Breast epithelium (tissue), 4 donors: ENCODE results near the gene OR52B4. TPM values are rescaled to one million over a fixed set of nuclear protein-coding genes. Genes with fewer than 3 reads are reported as not detected.
"Not testable (repeated sequence)": the region's sequence is repeated elsewhere in the genome, so short reads cannot be mapped to it uniquely, and the experiment has no call there.

ENCODE experiments used
- DNase-seq, 2 donors: peaks; one replicate each; pipeline ENCODE4 v3.0.0-alpha.2; 2019; ENCODE audit warnings: low spot score in 2 of 2
- H3K27ac ChIP-seq, 2 donors: fragments of 200-600 bp; sonication (generic) in 1 of 2; one replicate each; pipeline ENCODE4 v1.5.1; 2016 to 2019; ENCODE audit warnings: mild to moderate bottlenecking in 1 of 2
- H3K27me3 ChIP-seq, 2 donors: fragments of 200-600 bp; sonication (generic) in 1 of 2; one replicate each; pipeline versions ENCODE4 v1.5.1 to v1.6.0; 2017 to 2019; ENCODE audit warnings: control low read depth in 1 of 2, mild to moderate bottlenecking in 1 of 2
- H3K36me3 ChIP-seq: fragments of 200-600 bp; one replicate; pipeline ENCODE4 v1.5.1; 2019
- H3K4me1 ChIP-seq, 2 donors: fragments of 200-600 bp; sonication (generic); one replicate each; pipeline ENCODE4 v1.5.1; 2016 to 2019; ENCODE audit warnings: control low read depth in 1 of 2
- H3K4me3 ChIP-seq, 3 donors: fragments of 200-600 bp; sonication (generic); 1 replicate in 2 of 3; 2 replicates in 1 of 3; pipeline ENCODE4 v1.5.1; 2016 to 2019; ENCODE audit warnings: mild to moderate bottlenecking in 3 of 3, moderate library complexity in 2 of 3
- H3K9me3 ChIP-seq, 2 donors: fragments of 200-600 bp; sonication (generic) in 1 of 2; one replicate each; pipeline ENCODE4 v1.5.1; 2016 to 2019; ENCODE audit warnings: control low read depth in 1 of 2
- POLR2A ChIP-seq: fragments of 450-650 bp; IDR thresholded peaks from one replicate; pipeline ENCODE4 v1.6.1; 2016; ENCODE audit warnings: antibody characterized with exemption, mild to moderate bottlenecking, moderate library complexity
- intact Hi-C: fragments of 100-400 bp; cut with DNase I; formaldehyde crosslinking; loops from one replicate; pipeline ENCODE4 v1.15.1; 2023; ENCODE audit warnings: low total_unique reads
- total RNA-seq, 3 donors: library from RNA; depleted of rRNA; stranded (reverse); fragments of >200 nt; gene quantifications; one replicate each; pipeline ENCODE4 v1.1.0, GENCODE V29; 2016
- TF ChIP-seq, protein P1 (sequence below), 3 donors: fragments of 450-650 bp; IDR thresholded peaks; one replicate each; pipeline ENCODE4 v1.5.1; 2016 to 2017; ENCODE audit warnings: antibody characterized with exemption in 3 of 3, mild to moderate bottlenecking in 3 of 3, moderate library complexity in 3 of 3

OR52B4 gene
- total RNA-seq, 3 donors from 2014 or later, result not detected

DNA sequence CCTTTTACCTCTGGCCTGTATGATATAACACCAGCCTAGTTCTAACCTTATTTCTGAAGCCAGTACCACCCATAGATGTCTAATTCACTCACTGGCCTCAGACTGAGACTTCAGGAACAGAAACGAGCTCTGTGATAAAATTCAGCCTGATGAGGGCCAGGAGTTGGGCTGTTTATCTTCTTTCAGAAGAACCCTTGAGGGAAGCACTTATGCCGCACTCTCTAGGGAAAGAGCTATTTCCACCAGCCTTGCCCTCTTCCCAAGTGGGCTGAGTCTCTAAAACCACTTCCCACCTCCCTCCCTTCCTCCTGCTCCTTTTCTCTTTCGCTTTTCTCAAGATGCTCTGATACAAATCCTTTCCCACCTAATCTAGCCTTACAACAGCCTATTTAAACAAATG, 2.0 kb upstream of the OR52B4 start:
- intact Hi-C loops, result loop anchor here (5.0 kb wide), 1 partner anchor 1192 kb away; no protein-coding TSS in a partner anchor
- no peak for TF ChIP-seq POLR2A
- TF ChIP-seq, protein P1, sequence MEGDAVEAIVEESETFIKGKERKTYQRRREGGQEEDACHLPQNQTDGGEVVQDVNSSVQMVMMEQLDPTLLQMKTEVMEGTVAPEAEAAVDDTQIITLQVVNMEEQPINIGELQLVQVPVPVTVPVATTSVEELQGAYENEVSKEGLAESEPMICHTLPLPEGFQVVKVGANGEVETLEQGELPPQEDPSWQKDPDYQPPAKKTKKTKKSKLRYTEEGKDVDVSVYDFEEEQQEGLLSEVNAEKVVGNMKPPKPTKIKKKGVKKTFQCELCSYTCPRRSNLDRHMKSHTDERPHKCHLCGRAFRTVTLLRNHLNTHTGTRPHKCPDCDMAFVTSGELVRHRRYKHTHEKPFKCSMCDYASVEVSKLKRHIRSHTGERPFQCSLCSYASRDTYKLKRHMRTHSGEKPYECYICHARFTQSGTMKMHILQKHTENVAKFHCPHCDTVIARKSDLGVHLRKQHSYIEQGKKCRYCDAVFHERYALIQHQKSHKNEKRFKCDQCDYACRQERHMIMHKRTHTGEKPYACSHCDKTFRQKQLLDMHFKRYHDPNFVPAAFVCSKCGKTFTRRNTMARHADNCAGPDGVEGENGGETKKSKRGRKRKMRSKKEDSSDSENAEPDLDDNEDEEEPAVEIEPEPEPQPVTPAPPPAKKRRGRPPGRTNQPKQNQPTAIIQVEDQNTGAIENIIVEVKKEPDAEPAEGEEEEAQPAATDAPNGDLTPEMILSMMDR (IDR thresholded peaks at IDR 0.05), result no peak
- no peaks in the 10 kb centered on the region for H3K36me3 ChIP-seq
- H3K4me1 ChIP-seq, result no peaks in the 10 kb centered on the region
- H3K27ac ChIP-seq, result no peak overlapping the region
- DNase-seq, result no peak
- H3K27me3 ChIP-seq, result no peaks in the 10 kb centered on the region
- no peaks in the 10 kb centered on the region for H3K9me3 ChIP-seq
- no peak overlapping the region for H3K4me3 ChIP-seq

DNA sequence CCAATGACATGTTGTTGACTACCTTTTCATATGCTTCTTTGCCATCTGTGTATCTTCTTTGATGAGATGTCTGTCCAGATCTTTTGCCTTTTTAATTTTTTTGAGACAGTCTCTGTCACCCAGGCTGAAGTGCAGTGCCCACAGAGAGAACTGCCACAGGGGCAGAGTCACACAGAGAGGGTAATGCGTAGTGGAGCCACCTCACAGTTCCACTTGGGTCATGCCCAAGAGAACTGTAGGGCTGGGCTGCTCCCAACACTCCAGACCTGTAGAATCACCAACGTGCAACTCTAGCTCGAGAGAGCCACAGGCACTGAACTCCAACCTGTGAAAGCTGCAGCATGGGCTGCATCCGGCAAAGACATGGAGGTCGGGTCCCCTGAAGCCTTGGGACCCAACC, 20.0 kb downstream of the OR52B4 start:
- H3K4me1 ChIP-seq, H3K36me3 ChIP-seq, H3K27ac ChIP-seq, H3K9me3 ChIP-seq, intact Hi-C loops, DNase-seq, H3K4me3 ChIP-seq, H3K27me3 ChIP-seq: not testable (repeated sequence)

DNA sequence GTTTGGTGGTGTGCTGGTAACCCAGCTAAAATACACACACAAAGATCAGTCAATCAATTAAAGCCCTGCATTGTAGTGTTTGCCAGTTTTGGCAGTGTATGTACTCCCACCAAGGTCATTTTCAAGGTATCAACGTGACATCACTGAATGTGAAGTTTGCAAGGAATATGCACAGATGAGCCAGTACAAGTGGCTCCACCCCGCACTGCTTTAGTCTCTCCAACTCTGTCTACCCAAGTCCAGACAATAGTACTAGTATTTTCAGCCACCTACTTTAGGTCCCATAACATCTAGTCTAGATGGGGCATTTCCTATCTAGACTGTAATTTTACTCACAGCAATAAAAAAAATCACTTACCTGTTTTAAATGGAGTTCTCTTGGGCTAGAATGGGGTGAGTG, 22.8 kb downstream of the OR52B4 start:
- intact Hi-C loops, H3K27ac ChIP-seq, H3K9me3 ChIP-seq, H3K27me3 ChIP-seq, H3K4me1 ChIP-seq, H3K4me3 ChIP-seq, H3K36me3 ChIP-seq, DNase-seq: not testable (repeated sequence)

DNA sequence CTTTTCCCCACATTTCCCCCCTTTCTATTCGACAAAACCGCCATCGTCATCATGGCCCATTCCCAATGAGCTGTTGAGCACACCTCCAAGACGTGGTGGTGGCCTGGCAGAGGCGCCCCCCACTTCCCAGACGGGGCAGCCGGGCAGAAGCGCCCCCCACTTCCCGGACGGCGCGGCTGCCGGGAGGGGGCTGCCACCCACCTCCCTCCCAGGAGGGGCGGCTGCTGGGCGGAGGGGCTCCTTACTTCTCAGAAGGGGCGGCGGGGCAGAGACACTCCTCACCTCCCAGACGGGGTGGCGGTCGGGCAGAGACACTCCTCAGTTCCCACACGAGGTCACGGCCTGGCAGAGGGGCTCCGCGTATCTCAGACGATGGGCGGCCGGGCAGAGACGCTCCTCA, 33.8 kb downstream of the OR52B4 start:
- H3K27me3 ChIP-seq, H3K4me1 ChIP-seq, H3K4me3 ChIP-seq, DNase-seq, intact Hi-C loops, H3K9me3 ChIP-seq, H3K36me3 ChIP-seq, H3K27ac ChIP-seq: not testable (repeated sequence)

Other genes with a start within 250 kb of the OR52B4 start
- gene TRIM21, start 25.3 kb upstream of the OR52B4 start, total RNA-seq, result 10 to 100 TPM; 12.5 to 17.7 (median 14.1) TPM
- gene OR52K2, start 80.9 kb upstream of the OR52B4 start, total RNA-seq, result not detected
- under 1 TPM in 2 of 3 donors, not detected in 1; under 0.01 TPM for gene OR52K1, start 114.3 kb upstream of the OR52B4 start, total RNA-seq
- not detected for gene OR52M1, start 176.8 kb upstream of the OR52B4 start, total RNA-seq
- not detected for gene OR52I2, start 213.4 kb upstream of the OR52B4 start, total RNA-seq
- not detected for gene OR52I1, start 225.7 kb upstream of the OR52B4 start, total RNA-seq
- 10 to 100 TPM; 12.6 to 30.0 (median 19.3) TPM for gene TRIM68, start 239.8 kb upstream of the OR52B4 start, total RNA-seq